A673 (cell line): Measurements from ENCODE around the gene AHCYL2. TPM values are rescaled to one million over a fixed set of nuclear protein-coding genes. Genes with fewer than 3 reads are reported as not detected.

ENCODE experiments used
- BruUV-seq: library from RNA; stranded (reverse); fragments of 400-500 nt; replicated peaks from 2 replicates; lab custom pipeline; 2021; lab: Mats Ljungman, UMichigan
- CTCF ChIA-PET: fragments of 300-600 bp; sonication (Branson Sonifier 250); formaldehyde crosslinking; loops from one replicate; lab custom pipeline; 2022; ENCODE audit warnings: antibody characterized with exemption; lab: Charles Lee
- POLR2A ChIA-PET: fragments of 300-600 bp; sonication (Branson Sonifier 250); formaldehyde crosslinking; loops from one replicate; lab custom pipeline; 2022; ENCODE audit warnings: antibody characterized with exemption; ENCODE audit not compliant: low non-redundant PET; lab: Charles Lee
- DNase-seq: peaks from one replicate; pipeline ENCODE4 v3.0.0-alpha.2; 2015; ENCODE audit warnings: low spot score
- H3K27ac ChIP-seq: fragments of 200-600 bp; sonication (generic); 2 replicates; pipeline ENCODE4 v1.5.1; 2016; ENCODE audit warnings: mixed run types, low read depth, mild to moderate bottlenecking, mixed read lengths, antibody characterized with exemption, low read length; ENCODE audit not compliant: poor library complexity, severe bottlenecking
- H3K27me3 ChIP-seq: fragments of 200-600 bp; sonication (generic); replicated peaks from 2 replicates; pipeline ENCODE4 v1.6.1; 2017; ENCODE audit warnings: mixed run types, low read depth, mild to moderate bottlenecking, mixed read lengths, antibody characterized with exemption, low read length; ENCODE audit not compliant: insufficient read depth, poor library complexity
- H3K36me3 ChIP-seq: fragments of 200-600 bp; sonication (generic); 2 replicates; pipeline ENCODE4 v1.6.1; 2016; ENCODE audit warnings: mixed run types, mild to moderate bottlenecking, mixed read lengths, antibody characterized with exemption, low read length; ENCODE audit not compliant: insufficient read depth, poor library complexity, severe bottlenecking
- H3K4me1 ChIP-seq: fragments of 200-600 bp; sonication (generic); 2 replicates; pipeline ENCODE4 v1.6.1; 2017; ENCODE audit warnings: mixed run types, mild to moderate bottlenecking, mixed read lengths, antibody characterized with exemption, low read length; ENCODE audit not compliant: insufficient read depth, poor library complexity, severe bottlenecking
- H3K4me3 ChIP-seq: fragments of 200-600 bp; sonication (generic); 2 replicates; pipeline ENCODE4 v1.5.1; 2016; ENCODE audit warnings: low read depth, mixed run types, mild to moderate bottlenecking, mixed read lengths, low read length; ENCODE audit not compliant: poor library complexity, severe bottlenecking
- H3K9me3 ChIP-seq: fragments of 200-600 bp; sonication (generic); 2 replicates; pipeline ENCODE4 v1.6.1; 2016; ENCODE audit warnings: mixed run types, low read depth, mild to moderate bottlenecking, mixed read lengths, antibody characterized with exemption, low read length; ENCODE audit not compliant: poor library complexity, severe bottlenecking
- EZH2 ChIP-seq: fragments of 200-600 bp; sonication (generic); IDR thresholded peaks from 2 replicates; pipeline ENCODE4 v1.6.1; 2017; ENCODE audit warnings: borderline replicate concordance, low read depth, mild to moderate bottlenecking, mixed read lengths, antibody characterized with exemption, low read length; ENCODE audit not compliant: poor library complexity, severe bottlenecking
- intact Hi-C: fragments of 100-400 bp; cut with micrococcal nuclease; formaldehyde crosslinking; loops from one replicate; pipeline ENCODE4 v1.10.0; 2022; ENCODE audit not compliant: unreplicated experiment
- total RNA-seq: library from RNA; stranded (reverse); gene quantifications from 2 replicates; pipeline ENCODE4 v1.2.3, GENCODE V29; 2021
- TF ChIP-seq, protein P1 (sequence below): fragments of 300-800, 200-600 bp; sonication (generic); conservative IDR thresholded peaks from 2 replicates; pipeline ENCODE4 v1.5.1; 2017; ENCODE audit warnings: low read depth, mild to moderate bottlenecking, antibody characterized with exemption, low read length, moderate library complexity, mixed read lengths

Gene AHCYL2
- total RNA-seq, 1 experiment from 2014 or later: 35.2 TPM

DNA sequence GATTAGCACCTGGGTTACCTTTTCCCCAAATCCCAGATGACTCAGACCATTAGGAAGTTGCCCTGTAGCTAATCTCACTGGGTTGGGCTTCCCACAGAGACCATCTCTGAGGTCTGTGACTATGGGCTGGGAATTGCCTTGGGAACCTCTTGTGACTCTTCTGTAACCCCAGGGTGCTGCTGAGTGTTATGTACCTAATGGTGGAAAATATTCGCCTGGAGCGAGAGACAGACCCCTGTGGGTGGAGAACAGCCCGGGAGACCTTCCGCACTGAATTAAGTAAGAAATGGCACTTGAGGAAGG lies 229.4 kb downstream of the AHCYL2 start:
- no TSS peak for BruUV-seq
- POLR2A ChIA-PET: no interaction called here

DNA sequence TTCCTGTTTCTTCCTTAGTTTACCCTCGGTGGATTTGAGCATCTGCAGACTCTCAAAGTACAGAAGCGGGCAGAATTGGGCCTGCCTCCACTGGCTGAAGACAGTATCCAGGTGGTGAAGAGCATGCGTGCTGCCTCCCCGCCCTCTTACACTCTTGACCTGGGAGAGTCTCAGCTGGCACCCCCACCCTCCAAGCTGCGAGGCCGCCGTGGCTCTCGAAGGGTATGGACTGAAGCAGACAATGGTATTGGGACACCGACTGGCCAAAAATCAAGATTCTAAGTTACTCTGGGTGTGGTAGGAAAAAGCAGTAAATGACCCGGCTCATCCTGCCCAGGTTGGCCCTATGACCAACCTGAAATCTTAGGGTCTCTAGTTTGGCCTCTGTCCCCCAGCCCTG lies 231.6 kb downstream of the AHCYL2 start:
- TF ChIP-seq, protein P1, sequence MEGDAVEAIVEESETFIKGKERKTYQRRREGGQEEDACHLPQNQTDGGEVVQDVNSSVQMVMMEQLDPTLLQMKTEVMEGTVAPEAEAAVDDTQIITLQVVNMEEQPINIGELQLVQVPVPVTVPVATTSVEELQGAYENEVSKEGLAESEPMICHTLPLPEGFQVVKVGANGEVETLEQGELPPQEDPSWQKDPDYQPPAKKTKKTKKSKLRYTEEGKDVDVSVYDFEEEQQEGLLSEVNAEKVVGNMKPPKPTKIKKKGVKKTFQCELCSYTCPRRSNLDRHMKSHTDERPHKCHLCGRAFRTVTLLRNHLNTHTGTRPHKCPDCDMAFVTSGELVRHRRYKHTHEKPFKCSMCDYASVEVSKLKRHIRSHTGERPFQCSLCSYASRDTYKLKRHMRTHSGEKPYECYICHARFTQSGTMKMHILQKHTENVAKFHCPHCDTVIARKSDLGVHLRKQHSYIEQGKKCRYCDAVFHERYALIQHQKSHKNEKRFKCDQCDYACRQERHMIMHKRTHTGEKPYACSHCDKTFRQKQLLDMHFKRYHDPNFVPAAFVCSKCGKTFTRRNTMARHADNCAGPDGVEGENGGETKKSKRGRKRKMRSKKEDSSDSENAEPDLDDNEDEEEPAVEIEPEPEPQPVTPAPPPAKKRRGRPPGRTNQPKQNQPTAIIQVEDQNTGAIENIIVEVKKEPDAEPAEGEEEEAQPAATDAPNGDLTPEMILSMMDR: no peak
- no peak for TF ChIP-seq EZH2
- H3K27ac ChIP-seq: no peak overlapping the region
- BruUV-seq: no TSS peak
- DNase-seq: no peak
- H3K4me3 ChIP-seq: no peak overlapping the region
- POLR2A ChIA-PET: no interaction called here
- H3K27me3 ChIP-seq: no peaks in the 10 kb centered on the region
- no peaks in the 10 kb centered on the region for H3K9me3 ChIP-seq
- CTCF ChIA-PET: no interaction called here
- peaks cover 10% of the 10 kb centered on the region for H3K36me3 ChIP-seq
- no peaks in the 10 kb centered on the region for H3K4me1 ChIP-seq
- intact Hi-C loops: no loop called here

More for the DNA sequence above, 229.4 kb downstream of the AHCYL2 start:
- Histone ChIP-seq H3K9me3 (no peaks in the 10 kb centered on the region), H3K27me3 (no peaks in the 10 kb centered on the region), H3K36me3 (peaks cover 5% of the 10 kb centered on the region), H3K4me3 (no peak overlapping the region), H3K27ac (no peak overlapping the region), H3K4me1 (no peaks in the 10 kb centered on the region)
- DNase-seq: no peak
- intact Hi-C loops: no loop called here
- TF ChIP-seq EZH2: no peak
- TF ChIP-seq, protein P1: no peak
- CTCF ChIA-PET: no interaction called here

DNA sequence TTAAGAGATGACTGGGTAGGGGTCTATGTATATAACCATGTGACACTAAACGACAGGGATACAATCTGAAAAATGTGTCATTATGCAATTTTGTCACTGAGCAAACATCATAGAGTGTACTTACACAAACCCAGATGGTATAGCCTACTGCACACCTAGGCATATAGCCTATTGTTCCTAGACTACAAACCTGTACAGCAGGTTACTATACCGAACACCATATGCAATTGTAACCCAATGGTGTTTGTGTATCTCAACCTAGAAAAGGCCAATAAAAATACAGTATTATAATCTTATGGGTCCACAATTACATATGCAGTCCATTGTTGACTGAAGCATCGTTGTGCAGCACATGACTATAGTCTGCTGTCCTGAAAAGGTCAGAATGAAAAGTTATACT lies 232.3 kb downstream of the AHCYL2 start:
- Histone ChIP-seq H3K36me3 (peaks cover 10% of the 10 kb centered on the region), H3K27me3 (no peaks in the 10 kb centered on the region), H3K27ac (no peak overlapping the region), H3K4me1 (no peaks in the 10 kb centered on the region), H3K4me3 (no peak overlapping the region), H3K9me3 (no peaks in the 10 kb centered on the region)
- TF ChIP-seq EZH2: no peak
- TF ChIP-seq, protein P1: no peak
- ChIA-PET CTCF (interaction anchor here (0.6 kb wide), 1 partner anchor 300 kb away, joined by 3 read pairs; no protein-coding TSS in a partner anchor), POLR2A (no interaction called here)
- intact Hi-C loops: no loop called here
- no TSS peak for BruUV-seq
- no peak for DNase-seq
